NB4 (cell line): Measurements from ENCODE around the gene SLC10A3.
"Not testable (repeated sequence)": the region's sequence is repeated elsewhere in the genome, so short reads cannot be mapped to it uniquely, and the experiment has no call there.

Source experiments
- DNase-seq: peaks from one replicate; pipeline ENCODE4 v3.0.0; 2010; ENCODE audit warnings: low read depth
- H3K4me3 ChIP-seq: one replicate; pipeline ENCODE4 v1.5.1; 2011; ENCODE audit warnings: mild to moderate bottlenecking, low read depth, low read length, moderate library complexity
- CTCF ChIP-seq: IDR thresholded peaks from one replicate; pipeline ENCODE4 v1.5.1; 2012; ENCODE audit warnings: low read depth, low read length
- MAX ChIP-seq: IDR thresholded peaks from 2 replicates; pipeline ENCODE4 v1.6.1; 2011; ENCODE audit warnings: low read depth, low read length
- MYC ChIP-seq: IDR thresholded peaks from 2 replicates; pipeline ENCODE4 v1.6.1; 2011; ENCODE audit warnings: low read depth, low read length
- POLR2A ChIP-seq: IDR thresholded peaks from 2 replicates; pipeline ENCODE4 v1.6.1; 2011; ENCODE audit warnings: mild to moderate bottlenecking; ENCODE audit not compliant: insufficient read length; ENCODE audit errors: extremely low read depth

SLC10A3 gene

GRCh38 chrX:154507673-154508383, 17.4 kb upstream of the SLC10A3 start:
- H3K4me3 ChIP-seq, result no peak overlapping the region
- DNase-seq, result no peak
- TF ChIP-seq POLR2A (no peak), MYC (no peak), MAX (no peak), CTCF (no peak)

GRCh38 chrX:154506483-154507332, 16.3 kb upstream of the SLC10A3 start:
- no peak overlapping the region for H3K4me3 ChIP-seq
- DNase-seq, result no peak
- no peak for TF ChIP-seq CTCF
- TF ChIP-seq MAX, result no peak
- no peak for TF ChIP-seq MYC
- no peak for TF ChIP-seq POLR2A

- DNase-seq, result no peak
- TF ChIP-seq MAX (no peak), MYC (no peak), POLR2A (no peak)
- H3K4me3 ChIP-seq, result no peak overlapping the region
Observed at GRCh38 chrX:154505734-154506133, 15.3 kb upstream of the SLC10A3 start.

- DNase-seq, result no peak
- H3K4me3 ChIP-seq, result no peak overlapping the region
- no peak for TF ChIP-seq MYC
- TF ChIP-seq POLR2A, result no peak
- TF ChIP-seq MAX, result no peak
- TF ChIP-seq CTCF, result no peak
Observed at GRCh38 chrX:154502989-154503388, 12.6 kb upstream of the SLC10A3 start.

GRCh38 chrX:154502098-154502497, 11.7 kb upstream of the SLC10A3 start:
- no peak overlapping the region for H3K4me3 ChIP-seq
- TF ChIP-seq MAX (no peak), POLR2A (no peak), CTCF (no peak), MYC (no peak)
- DNase-seq, result no peak

GRCh38 chrX:154501423-154501822, 11.0 kb upstream of the SLC10A3 start:
- not testable (repeated sequence) for H3K4me3 ChIP-seq, DNase-seq

- H3K4me3 ChIP-seq, DNase-seq: not testable (repeated sequence)
Observed at GRCh38 chrX:154496591-154497137, 6.2 kb upstream of the SLC10A3 start.
